ENCODE results near the gene RRP12.

The RRP12 gene

GRCh38 chr10:97399843-97400545, 1.1 kb downstream of the RRP12 start:
- DNase-seq (ENCODE audit: insufficient read length, low spot score) (peak; percentile 73), FAIRE-seq (peak; percentile 70)
- no peak for TF ChIP-seq POLR2A (IDR thresholded peaks at IDR 0.05; ENCODE audit: low read depth, low read length)

GRCh38 chr10:97396056-97396455, 5.1 kb downstream of the RRP12 start:
- no peak for DNase-seq (ENCODE audit: insufficient read length, low spot score)
- FAIRE-seq, result no peak
- TF ChIP-seq POLR2A (IDR thresholded peaks at IDR 0.05; ENCODE audit: low read depth, low read length), result no peak

DNA sequence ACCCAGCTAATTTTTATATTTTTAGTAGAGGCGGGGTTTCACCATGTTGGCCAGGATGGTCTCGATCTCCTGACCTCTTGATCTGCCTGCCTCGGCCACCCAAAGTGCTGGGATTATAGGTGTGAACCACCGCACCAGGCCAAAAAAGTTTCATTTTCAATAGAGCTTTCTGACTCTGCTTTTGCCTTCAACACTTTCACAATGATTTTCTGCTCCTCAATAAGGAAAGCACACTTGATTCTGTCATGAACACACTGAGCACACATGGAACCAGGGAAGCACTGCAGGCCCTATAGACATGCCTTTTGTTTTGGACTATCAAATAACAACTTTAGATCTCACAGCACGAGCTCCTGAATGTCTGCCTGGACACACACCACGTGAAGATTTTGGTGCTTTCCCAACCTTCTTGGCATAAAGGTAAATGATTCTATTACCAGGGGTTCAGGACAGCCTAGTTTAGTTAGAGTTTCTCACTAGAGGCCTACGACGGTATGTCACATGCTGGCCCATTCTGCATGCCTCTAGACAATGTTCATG, 8.0 kb downstream of the RRP12 start:
- no peak for FAIRE-seq
- TF ChIP-seq POLR2A (IDR thresholded peaks at IDR 0.05; ENCODE audit: low read depth, low read length), result no peak
- DNase-seq (ENCODE audit: insufficient read length, low spot score), result no peak

DNA sequence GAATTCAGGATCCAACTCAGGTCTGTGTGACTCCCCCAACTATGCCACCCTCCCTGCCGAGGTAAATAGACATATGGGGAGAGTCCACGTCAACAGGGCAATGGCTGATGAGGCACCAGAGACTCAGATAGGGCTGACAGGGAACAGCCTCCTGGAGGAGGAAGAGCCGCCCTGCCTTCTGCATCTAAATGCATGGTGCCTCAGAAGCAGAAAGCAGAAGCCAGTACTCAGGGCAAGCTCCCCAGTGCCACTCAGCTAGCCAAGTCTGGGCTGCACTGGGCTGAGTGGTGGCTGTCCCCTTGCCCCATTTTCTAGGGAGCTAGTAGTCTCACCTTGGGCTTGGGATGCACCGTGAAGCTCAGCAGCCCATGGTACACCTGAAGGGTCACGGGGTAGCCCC, 11.0 kb downstream of the RRP12 start:
- FAIRE-seq (no peak), DNase-seq (ENCODE audit: insufficient read length, low spot score) (no peak)
- TF ChIP-seq POLR2A (IDR thresholded peaks at IDR 0.05; ENCODE audit: low read depth, low read length), result no peak

- FAIRE-seq (no peak), DNase-seq (ENCODE audit: insufficient read length, low spot score) (no peak)
- TF ChIP-seq POLR2A (IDR thresholded peaks at IDR 0.05; ENCODE audit: low read depth, low read length), result no peak
Observed at GRCh38 chr10:97388152-97388551, 13.0 kb downstream of the RRP12 start.

GRCh38 chr10:97385565-97385964, 15.6 kb downstream of the RRP12 start:
- TF ChIP-seq POLR2A (IDR thresholded peaks at IDR 0.05; ENCODE audit: low read depth, low read length), result no peak
- DNase-seq (ENCODE audit: insufficient read length, low spot score), result no peak
- FAIRE-seq, result no peak

- no peak for TF ChIP-seq POLR2A (IDR thresholded peaks at IDR 0.05; ENCODE audit: low read depth, low read length)
- DNase-seq (ENCODE audit: insufficient read length, low spot score) (no peak), FAIRE-seq (no peak)
Observed at GRCh38 chr10:97384641-97385040, 16.5 kb downstream of the RRP12 start.

- DNase-seq (ENCODE audit: insufficient read length, low spot score) (no peak), FAIRE-seq (no peak)
- no peak for TF ChIP-seq POLR2A (IDR thresholded peaks at IDR 0.05; ENCODE audit: low read depth, low read length)
Observed at GRCh38 chr10:97384156-97384555, 17.0 kb downstream of the RRP12 start.

DNA sequence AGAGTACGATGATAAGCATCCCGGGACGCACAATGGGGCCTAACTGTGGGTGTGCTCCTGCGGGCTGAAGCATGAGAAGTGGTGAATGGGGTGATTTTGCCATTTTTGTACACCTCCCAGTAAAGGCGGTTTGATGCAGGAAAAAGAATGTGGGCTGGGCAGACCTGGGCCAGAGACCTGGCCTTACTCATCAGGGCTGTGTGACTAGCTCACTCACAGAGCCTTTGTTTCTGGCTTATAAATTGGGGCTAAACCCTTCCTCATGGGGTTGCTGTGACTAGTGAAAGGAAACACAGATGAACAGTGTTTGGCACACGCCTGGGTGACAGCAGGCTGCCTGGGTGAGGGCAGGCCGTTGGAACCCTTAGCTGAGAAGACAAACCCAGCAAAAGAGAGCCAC, 18.0 kb downstream of the RRP12 start:
- no peak for FAIRE-seq
- DNase-seq (ENCODE audit: insufficient read length, low spot score), result no peak
- no peak for TF ChIP-seq POLR2A (IDR thresholded peaks at IDR 0.05; ENCODE audit: low read depth, low read length)

DNA sequence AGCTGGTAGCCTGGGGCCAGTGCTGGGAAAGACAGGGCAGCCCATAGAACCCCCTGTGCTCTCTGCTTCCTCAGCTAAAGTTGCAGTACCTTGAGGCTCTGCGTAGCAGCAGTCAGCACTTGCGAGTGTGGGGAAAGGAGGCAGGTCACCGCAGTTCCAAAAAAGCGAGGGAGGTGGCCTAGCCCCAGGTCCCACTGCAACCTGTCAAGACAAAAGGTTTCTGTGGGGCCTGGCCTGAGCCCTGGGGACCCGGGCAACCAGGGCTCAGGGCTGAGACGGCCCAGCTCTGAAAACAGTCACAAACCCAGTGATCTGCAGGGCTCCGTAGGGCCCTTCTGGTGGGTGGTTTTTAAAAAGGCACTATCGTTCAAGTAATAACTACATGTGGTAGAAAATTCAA, 19.5 kb downstream of the RRP12 start:
- no peak for FAIRE-seq
- no peak for TF ChIP-seq POLR2A (IDR thresholded peaks at IDR 0.05; ENCODE audit: low read depth, low read length)
- DNase-seq (ENCODE audit: insufficient read length, low spot score), result no peak

DNA sequence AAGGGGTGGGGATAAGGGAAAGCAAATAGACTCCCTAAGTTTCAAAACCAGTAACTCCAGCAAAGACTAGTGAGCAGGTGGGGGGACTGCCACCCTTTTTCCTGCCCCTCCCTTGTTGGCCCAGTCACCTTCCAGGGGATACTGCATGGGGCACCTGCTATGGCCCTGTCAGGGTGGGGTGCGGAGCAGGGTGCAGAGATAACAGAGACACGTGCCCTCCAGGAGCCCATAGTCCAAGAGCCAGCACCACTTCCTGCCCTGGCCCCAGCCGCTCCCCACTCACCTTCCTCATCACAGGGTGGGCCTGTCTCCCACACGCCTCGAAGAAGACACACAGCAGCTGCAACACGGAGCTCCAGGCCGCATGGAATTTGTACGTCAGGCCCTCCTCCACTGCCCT, 20.6 kb downstream of the RRP12 start:
- FAIRE-seq (no peak), DNase-seq (ENCODE audit: insufficient read length, low spot score) (no peak)
- TF ChIP-seq POLR2A (IDR thresholded peaks at IDR 0.05; ENCODE audit: low read depth, low read length), result no peak

GRCh38 chr10:97378933-97379921, 21.9 kb downstream of the RRP12 start:
- FAIRE-seq (no peak), DNase-seq (ENCODE audit: insufficient read length, low spot score) (no peak)
- no peak for TF ChIP-seq POLR2A (IDR thresholded peaks at IDR 0.05; ENCODE audit: low read depth, low read length)

DNA sequence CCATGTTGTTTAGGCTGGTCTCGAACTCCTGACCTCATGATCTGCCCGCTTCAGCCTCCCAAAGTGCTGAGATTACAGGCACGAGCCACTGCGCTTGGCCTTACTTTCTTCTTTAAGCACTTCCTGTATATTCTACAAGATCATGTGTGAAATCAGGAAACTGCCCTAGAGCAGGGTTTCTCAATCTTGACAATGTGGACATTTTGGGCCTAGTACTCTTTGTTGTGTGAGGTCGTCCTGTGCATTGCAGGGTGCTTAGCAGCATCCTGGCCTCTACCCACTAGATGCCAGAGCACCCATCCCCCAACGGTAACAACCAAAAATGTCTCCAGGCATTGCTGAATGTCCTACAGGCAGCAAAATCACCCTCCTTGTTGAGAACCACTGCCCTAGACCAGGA, 24.7 kb downstream of the RRP12 start:
- FAIRE-seq (no peak), DNase-seq (ENCODE audit: insufficient read length, low spot score) (no peak)
- no peak for TF ChIP-seq POLR2A (IDR thresholded peaks at IDR 0.05; ENCODE audit: low read depth, low read length)

GRCh38 chr10:97373456-97373855, 27.7 kb downstream of the RRP12 start:
- FAIRE-seq (no peak), DNase-seq (ENCODE audit: insufficient read length, low spot score) (no peak)
- no peak for TF ChIP-seq POLR2A (IDR thresholded peaks at IDR 0.05; ENCODE audit: low read depth, low read length)
